HAP-1 (cell line): ENCODE data around the gene GNAT3.

Experiments
- DNase-seq, 2 experiments: peaks; one replicate each; pipeline ENCODE4 v3.0.0-alpha.2; 2016 to 2020; ENCODE audit warnings: low spot score in 2 of 2
- H3K27me3 ChIP-seq: fragments of 250-450 bp; sonication (Bioruptor Pico); 2 replicates; pipeline ENCODE4 v1.5.1; 2020; ENCODE audit warnings: low read depth, mild to moderate bottlenecking, moderate library complexity
- H3K36me3 ChIP-seq: fragments of 250-450 bp; sonication (Bioruptor Pico); replicated peaks from 2 replicates; pipeline ENCODE4 v1.5.1; 2020; ENCODE audit warnings: mild to moderate bottlenecking
- H3K4me1 ChIP-seq: fragments of 250-450 bp; sonication (Bioruptor Pico); 2 replicates; pipeline ENCODE4 v1.5.1; 2020; ENCODE audit warnings: mild to moderate bottlenecking
- H3K4me3 ChIP-seq: fragments of 250-450 bp; sonication (Bioruptor Pico); 2 replicates; pipeline ENCODE4 v1.5.1; 2020; ENCODE audit warnings: mild to moderate bottlenecking, moderate library complexity
- H3K9me3 ChIP-seq: fragments of 250-450 bp; sonication (Bioruptor Pico); 2 replicates; pipeline ENCODE4 v1.5.1; 2020; ENCODE audit warnings: mild to moderate bottlenecking, moderate library complexity
- in situ Hi-C: fragments of 300-500 bp; cut with MboI; formaldehyde crosslinking; loops from 3 replicates; pipeline ENCODE4 v1.14.3; 2020; ENCODE audit warnings: low sequenced_read_pairs, inconsistent platforms, mixed read lengths

Gene GNAT3

DNA sequence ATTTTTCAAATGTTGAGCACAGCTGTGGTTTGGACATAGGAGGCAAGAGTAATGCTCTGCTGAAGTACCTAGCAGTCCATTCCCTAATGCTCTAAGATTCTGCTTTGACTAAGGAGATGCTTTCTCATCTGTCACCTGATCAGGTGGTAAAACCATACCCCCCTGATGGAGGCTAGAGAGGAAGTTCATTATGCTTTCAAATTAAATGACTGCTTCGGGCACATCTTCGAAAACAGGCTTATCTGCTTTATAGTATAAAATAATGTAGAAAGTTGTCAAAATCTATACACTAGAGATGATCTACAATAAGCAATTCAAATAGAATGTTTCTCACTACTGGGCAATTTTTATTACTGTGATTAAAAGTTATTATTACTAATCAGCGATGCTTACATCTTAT lies at the start of gene GNAT3:
TSS of gene GNAT3 (minus strand) at position 101 of the 400 bp plus-strand sequence. CDS start 138 bp downstream, outside the sequence.
- Histone ChIP-seq H3K27me3 (no peaks in the 10 kb centered on the region), H3K36me3 (no peaks in the 10 kb centered on the region), H3K9me3 (no peaks in the 10 kb centered on the region), H3K4me3 (no peak within 1 kb of the TSS), H3K4me1 (peaks cover 29% of the 10 kb centered on the region)
- in situ Hi-C loops: no loop called here
- DNase-seq: no peak

GRCh38 chr7:80558116-80558515 lies 46.3 kb upstream of the GNAT3 start:
- DNase-seq: no peak
- H3K4me1 ChIP-seq: no peaks in the 10 kb centered on the region
- no peak overlapping the region for H3K4me3 ChIP-seq
- no peaks in the 10 kb centered on the region for H3K36me3 ChIP-seq
- H3K27me3 ChIP-seq: no peaks in the 10 kb centered on the region
- H3K9me3 ChIP-seq: peaks cover 6% of the 10 kb centered on the region; the same call in 1 of the 2 replicates
- in situ Hi-C loops: no loop called here

DNA sequence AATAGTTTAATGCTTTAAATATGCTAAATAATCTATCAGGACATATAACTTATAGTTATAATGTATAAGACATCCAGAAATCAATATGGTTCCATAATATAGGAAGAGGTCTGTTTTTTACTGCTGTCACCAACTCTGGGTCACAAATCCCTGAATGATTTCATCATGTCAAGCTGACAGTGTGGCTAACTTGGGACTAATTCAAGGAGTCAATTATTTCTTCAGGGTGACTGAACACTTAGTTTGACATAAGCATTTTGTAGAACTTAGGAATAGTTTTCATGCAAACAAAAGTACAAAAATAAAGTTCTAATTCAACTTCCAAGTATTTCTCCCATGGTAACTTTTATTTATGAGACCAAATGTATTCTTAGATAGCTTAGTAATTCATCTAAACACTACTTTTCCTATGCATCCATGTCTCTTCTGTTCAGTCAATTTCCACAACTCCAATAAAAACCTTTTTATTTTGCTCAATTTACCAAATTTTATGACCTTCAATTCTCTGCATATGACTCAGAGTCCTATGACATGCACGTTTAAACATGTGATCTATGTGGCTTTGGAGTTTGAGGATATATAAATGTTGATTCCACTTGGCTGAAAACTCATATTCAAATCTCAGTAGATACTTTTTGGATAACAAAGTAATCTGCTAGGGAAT lies 40.3 kb upstream of the GNAT3 start:
- no peak overlapping the region for H3K4me3 ChIP-seq
- in situ Hi-C loops: no loop called here
- H3K9me3 ChIP-seq: no peaks in the 10 kb centered on the region
- no peaks in the 10 kb centered on the region for H3K27me3 ChIP-seq
- H3K4me1 ChIP-seq: peaks cover 11% of the 10 kb centered on the region
- no peak for DNase-seq
- no peaks in the 10 kb centered on the region for H3K36me3 ChIP-seq

- peaks cover 11% of the 10 kb centered on the region for H3K4me1 ChIP-seq
- in situ Hi-C loops: no loop called here
- H3K4me3 ChIP-seq: no peak overlapping the region
- H3K9me3 ChIP-seq: no peaks in the 10 kb centered on the region
- DNase-seq: no peak
- H3K27me3 ChIP-seq: no peaks in the 10 kb centered on the region
- H3K36me3 ChIP-seq: no peaks in the 10 kb centered on the region
These were observed 38.1 kb upstream of the GNAT3 start for GRCh38 chr7:80550005-80550404.

DNA sequence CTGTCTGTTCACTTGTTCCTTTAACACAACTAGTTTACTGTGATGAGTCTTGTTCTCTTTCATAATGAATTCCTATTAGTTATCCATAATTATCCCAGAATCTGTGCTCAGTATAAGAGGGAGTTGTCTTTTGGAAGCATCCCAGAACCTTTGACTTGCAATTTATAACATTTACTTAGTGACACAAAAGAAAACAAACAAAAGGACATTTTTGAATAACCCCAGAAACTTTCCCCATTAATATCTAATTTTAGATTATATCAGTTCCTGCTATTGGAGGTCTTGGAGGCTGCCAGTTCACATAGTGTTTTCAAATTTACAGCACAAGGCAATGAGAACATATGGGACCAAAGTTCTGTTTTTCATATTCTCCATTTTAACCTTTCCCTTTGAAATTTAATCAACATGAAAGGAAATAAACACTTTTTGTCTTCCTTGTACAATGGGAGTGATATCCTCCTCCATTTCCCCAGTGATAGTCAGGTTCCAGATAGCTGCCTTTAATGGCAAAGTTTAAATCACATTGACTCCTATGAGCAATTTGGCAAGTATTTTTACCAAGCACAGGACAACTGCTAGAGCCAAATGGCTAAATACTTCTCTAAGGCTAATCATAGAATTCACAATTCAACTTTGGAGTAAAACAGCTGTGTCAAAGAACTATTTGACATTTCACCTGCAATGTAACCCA lies 37.1 kb upstream of the GNAT3 start:
- H3K27me3 ChIP-seq: no peaks in the 10 kb centered on the region

GRCh38 chr7:80542398-80542797 lies 30.5 kb upstream of the GNAT3 start:
- no peak for DNase-seq
- Histone ChIP-seq H3K4me3 (no peak overlapping the region), H3K9me3 (no peaks in the 10 kb centered on the region), H3K36me3 (no peaks in the 10 kb centered on the region), H3K27me3 (no peaks in the 10 kb centered on the region), H3K4me1 (0 out of 2 replicates have a peak, but pooled peaks cover 3% of the 10 kb centered on the region)
- in situ Hi-C loops: no loop called here

More for the DNA sequence above, 37.1 kb upstream of the GNAT3 start:
- Histone ChIP-seq H3K9me3 (no peaks in the 10 kb centered on the region), H3K4me1 (peaks cover 11% of the 10 kb centered on the region), H3K4me3 (no peak overlapping the region), H3K36me3 (no peaks in the 10 kb centered on the region)
- in situ Hi-C loops: no loop called here
- DNase-seq: no peak

GRCh38 chr7:80540836-80541235 lies 29.0 kb upstream of the GNAT3 start:
- DNase-seq: no peak
- Histone ChIP-seq H3K4me1 (0 out of 2 replicates have a peak, but pooled peaks cover 3% of the 10 kb centered on the region), H3K4me3 (no peak overlapping the region), H3K9me3 (no peaks in the 10 kb centered on the region), H3K36me3 (no peaks in the 10 kb centered on the region), H3K27me3 (no peaks in the 10 kb centered on the region)
- in situ Hi-C loops: no loop called here

DNA sequence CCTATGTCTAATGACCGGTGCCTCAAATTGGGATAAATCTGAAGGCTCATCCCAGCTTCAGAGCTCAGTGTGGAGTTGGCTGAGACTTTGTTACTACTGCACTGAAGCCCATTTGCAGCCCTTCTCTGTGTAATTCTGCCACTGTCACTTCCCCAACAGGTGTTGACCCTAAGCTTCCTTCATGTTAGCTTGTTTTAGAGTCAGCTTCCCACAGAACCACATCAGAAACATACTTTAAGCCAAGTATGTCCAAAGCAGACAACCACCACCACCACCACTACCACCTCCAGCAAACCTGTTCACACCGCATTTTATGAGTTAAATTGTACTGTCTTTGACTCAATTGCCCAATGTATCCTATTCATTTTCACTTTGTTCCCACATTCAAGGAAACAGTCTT lies 25.2 kb upstream of the GNAT3 start:
- peaks cover 11% of the 10 kb centered on the region for H3K9me3 ChIP-seq
- peaks cover 13% of the 10 kb centered on the region for H3K4me1 ChIP-seq
- no peak overlapping the region for H3K4me3 ChIP-seq
- DNase-seq: no peak
- no peaks in the 10 kb centered on the region for H3K36me3 ChIP-seq
- H3K27me3 ChIP-seq: no peaks in the 10 kb centered on the region
- in situ Hi-C loops: no loop called here

DNA sequence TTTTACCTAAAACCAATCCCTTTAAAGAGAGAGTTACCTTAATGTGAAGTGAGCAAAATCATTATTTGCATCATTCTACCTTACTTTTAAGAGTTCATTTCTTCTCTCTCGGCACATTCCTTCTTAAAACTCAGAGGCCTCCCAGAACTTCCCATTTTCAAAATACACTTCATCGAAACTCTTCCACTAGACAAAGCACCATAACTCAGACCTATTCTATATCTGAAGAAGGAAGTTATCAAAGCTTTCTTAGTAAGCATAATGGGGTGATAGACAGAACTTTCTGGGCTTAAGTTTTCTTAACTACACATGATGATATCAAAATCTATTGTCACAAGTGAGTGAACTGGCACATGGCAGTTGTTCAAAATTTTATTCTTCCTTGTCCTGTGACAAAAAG lies 24.6 kb upstream of the GNAT3 start:
- DNase-seq: no peak
- peaks cover 13% of the 10 kb centered on the region for H3K4me1 ChIP-seq
- H3K27me3 ChIP-seq: no peaks in the 10 kb centered on the region
- H3K36me3 ChIP-seq: no peaks in the 10 kb centered on the region
- H3K4me3 ChIP-seq: no peak overlapping the region
- peaks cover 11% of the 10 kb centered on the region for H3K9me3 ChIP-seq
- in situ Hi-C loops: no loop called here

GRCh38 chr7:80533287-80533686 lies 21.4 kb upstream of the GNAT3 start:
- peak; percentile 51 to 69 for DNase-seq
- H3K27me3 ChIP-seq: no peaks in the 10 kb centered on the region
- in situ Hi-C loops: no loop called here

GRCh38 chr7:80532153-80532552 lies 20.3 kb upstream of the GNAT3 start:
- no peaks in the 10 kb centered on the region for H3K27me3 ChIP-seq
- peaks cover 29% of the 10 kb centered on the region for H3K4me1 ChIP-seq
- no peaks in the 10 kb centered on the region for H3K36me3 ChIP-seq
- DNase-seq: no peak
- peaks cover 11% of the 10 kb centered on the region for H3K9me3 ChIP-seq
- in situ Hi-C loops: no loop called here
- no peak overlapping the region for H3K4me3 ChIP-seq

More at GRCh38 chr7:80533287-80533686, 21.4 kb upstream of the GNAT3 start:
- Histone ChIP-seq H3K4me1 (peaks cover 29% of the 10 kb centered on the region), H3K9me3 (peaks cover 11% of the 10 kb centered on the region), H3K4me3 (no peak overlapping the region), H3K36me3 (no peaks in the 10 kb centered on the region)

- H3K27me3 ChIP-seq: no peaks in the 10 kb centered on the region
- H3K4me1 ChIP-seq: peaks cover 29% of the 10 kb centered on the region
- H3K36me3 ChIP-seq: no peaks in the 10 kb centered on the region
- no peak overlapping the region for H3K4me3 ChIP-seq
- H3K9me3 ChIP-seq: peaks cover 11% of the 10 kb centered on the region
- in situ Hi-C loops: no loop called here
- no peak for DNase-seq
These were observed 18.3 kb upstream of the GNAT3 start for GRCh38 chr7:80530136-80530535.

DNA sequence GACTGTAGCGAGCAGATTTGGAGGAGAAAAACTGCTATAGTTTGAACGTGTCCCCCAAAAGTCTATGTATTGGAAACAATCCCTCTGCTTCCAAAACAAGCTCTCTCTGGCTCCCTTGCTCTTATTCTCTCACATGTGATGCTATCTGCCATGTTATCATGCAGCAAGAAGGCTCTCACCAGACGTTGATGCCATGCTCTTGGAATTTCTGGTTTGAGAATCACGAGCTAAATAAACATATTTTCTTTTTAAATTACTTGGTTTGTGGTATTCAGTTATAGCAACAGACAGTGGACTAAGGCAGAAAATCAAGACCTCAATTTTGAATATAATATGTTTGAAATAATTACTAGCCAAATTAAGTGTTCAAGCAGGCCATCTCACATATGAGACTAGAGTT lies 17.5 kb upstream of the GNAT3 start:
- peaks cover 11% of the 10 kb centered on the region for H3K9me3 ChIP-seq
- H3K4me3 ChIP-seq: no peak overlapping the region
- in situ Hi-C loops: no loop called here
- no peaks in the 10 kb centered on the region for H3K36me3 ChIP-seq
- H3K27me3 ChIP-seq: no peaks in the 10 kb centered on the region
- H3K4me1 ChIP-seq: peaks cover 29% of the 10 kb centered on the region
- no peak for DNase-seq

DNA sequence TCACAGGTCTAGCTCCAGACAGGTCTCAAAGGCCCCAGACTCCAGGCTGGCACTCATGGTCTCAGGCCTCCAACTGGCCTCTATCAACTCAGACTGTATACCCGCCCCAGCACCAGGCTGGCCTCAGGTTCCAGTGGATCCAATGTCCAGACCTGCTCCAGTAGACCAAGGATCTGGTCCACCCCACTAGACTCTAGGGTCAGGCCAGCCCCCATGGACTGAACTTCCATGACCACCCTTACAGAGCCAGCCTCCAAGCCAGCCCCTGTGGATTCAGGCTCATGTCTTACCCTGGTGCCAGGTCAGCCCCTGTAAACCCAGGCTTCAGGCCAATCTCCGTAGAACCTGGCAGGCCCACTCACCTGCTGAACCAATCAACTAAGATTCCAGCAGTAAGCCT lies 16.8 kb upstream of the GNAT3 start:
- H3K36me3 ChIP-seq: no peaks in the 10 kb centered on the region
- no peak for DNase-seq
- in situ Hi-C loops: no loop called here
- no peaks in the 10 kb centered on the region for H3K27me3 ChIP-seq
- H3K4me3 ChIP-seq: no peak overlapping the region
- H3K4me1 ChIP-seq: peaks cover 28% of the 10 kb centered on the region
- H3K9me3 ChIP-seq: peaks cover 9% of the 10 kb centered on the region
